Measurements from ENCODE around the gene FBLIM1. TPM values are rescaled to one million over a fixed set of nuclear protein-coding genes. Genes with fewer than 3 reads are reported as not detected.

FBLIM1 gene
- total RNA-seq, 1 donor from 2014 or later = 198 TPM

DNA sequence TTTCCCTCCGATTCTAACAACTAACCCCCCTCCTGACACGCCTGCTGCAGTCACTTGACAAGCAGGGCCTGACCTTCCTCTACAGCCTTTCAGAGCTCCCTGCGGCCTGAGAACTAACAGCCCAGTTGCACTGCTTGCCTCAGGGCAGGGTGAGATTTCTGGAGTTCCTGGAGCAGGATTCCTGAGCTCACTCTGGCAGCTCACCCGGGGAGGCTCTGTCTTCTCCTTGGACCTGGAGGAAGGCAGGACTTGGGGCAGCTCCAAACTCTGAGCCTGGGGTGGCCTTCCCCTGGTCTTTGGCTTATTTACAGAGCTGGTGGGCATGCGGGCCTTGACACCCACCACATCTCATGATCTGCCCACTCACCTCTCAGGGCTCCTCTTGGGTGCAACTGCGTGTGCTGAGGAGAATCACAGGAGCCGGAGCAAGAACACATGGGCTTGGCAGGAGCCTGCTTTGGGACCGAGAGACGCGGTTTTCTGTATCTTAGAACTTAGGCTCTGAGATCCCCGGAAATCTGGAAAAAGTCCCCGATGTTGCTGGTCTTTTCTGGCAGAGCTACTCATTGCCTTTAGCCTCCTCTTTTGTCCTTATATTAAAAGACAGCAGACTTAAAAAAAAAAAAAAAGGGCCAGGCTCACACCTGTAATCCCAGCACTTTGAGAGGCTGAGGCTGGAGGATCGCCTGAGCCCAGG, 35.6 kb upstream of the FBLIM1 start:
- H3K4me3 Mint-ChIP-seq (ENCODE audit: unreplicated experiment) = no peak overlapping the region
- peaks cover 25% of the 10 kb centered on the region for H3K36me3 Mint-ChIP-seq (ENCODE audit: low read depth, unreplicated experiment)
- TF ChIP-seq, protein P1, sequence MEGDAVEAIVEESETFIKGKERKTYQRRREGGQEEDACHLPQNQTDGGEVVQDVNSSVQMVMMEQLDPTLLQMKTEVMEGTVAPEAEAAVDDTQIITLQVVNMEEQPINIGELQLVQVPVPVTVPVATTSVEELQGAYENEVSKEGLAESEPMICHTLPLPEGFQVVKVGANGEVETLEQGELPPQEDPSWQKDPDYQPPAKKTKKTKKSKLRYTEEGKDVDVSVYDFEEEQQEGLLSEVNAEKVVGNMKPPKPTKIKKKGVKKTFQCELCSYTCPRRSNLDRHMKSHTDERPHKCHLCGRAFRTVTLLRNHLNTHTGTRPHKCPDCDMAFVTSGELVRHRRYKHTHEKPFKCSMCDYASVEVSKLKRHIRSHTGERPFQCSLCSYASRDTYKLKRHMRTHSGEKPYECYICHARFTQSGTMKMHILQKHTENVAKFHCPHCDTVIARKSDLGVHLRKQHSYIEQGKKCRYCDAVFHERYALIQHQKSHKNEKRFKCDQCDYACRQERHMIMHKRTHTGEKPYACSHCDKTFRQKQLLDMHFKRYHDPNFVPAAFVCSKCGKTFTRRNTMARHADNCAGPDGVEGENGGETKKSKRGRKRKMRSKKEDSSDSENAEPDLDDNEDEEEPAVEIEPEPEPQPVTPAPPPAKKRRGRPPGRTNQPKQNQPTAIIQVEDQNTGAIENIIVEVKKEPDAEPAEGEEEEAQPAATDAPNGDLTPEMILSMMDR (IDR thresholded peaks at IDR 0.05; ENCODE audit: unreplicated experiment) = no peak
- H3K27me3 Mint-ChIP-seq (ENCODE audit: unreplicated experiment) = peaks cover 3% of the 10 kb centered on the region
- H3K4me1 Mint-ChIP-seq (ENCODE audit: unreplicated experiment) = peaks cover 7% of the 10 kb centered on the region
- H3K27ac Mint-ChIP-seq (ENCODE audit: unreplicated experiment) = no peak overlapping the region
- DNase-seq (ENCODE audit: low spot score) = no peak
- no peaks in the 10 kb centered on the region for H3K9me3 Mint-ChIP-seq (ENCODE audit: unreplicated experiment)

DNA sequence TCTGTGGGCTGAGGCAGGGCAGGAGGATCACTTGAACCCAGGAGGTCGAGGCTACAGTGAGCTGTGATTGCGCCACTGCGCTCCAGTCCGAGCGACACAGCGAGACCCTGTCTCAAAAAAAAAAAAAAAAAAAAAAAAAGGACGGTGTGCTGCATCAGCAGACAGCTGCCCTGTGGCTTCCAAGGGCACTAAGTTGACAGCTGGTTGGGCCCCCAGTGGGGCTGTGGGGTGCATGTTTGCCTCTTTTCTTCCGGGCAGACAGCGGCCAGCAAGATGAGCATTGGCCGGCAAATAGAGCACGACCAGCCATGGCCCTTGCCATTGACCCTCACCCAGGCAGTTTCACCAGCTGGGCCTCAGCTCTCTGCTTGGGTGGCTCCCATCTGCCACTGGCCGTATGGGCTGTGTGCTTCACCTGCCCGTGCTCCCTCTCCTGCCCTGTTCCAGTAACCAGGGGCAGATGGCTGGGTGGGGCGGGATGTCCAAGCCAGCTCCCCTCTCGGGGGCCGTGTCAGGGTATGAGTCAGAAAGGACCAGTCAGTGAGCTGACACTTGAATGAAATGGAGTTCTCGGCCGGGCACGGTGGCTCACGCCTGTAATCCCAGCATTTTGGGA, 34.9 kb upstream of the FBLIM1 start:
- Mint-ChIP-seq H3K9me3 (ENCODE audit: unreplicated experiment) (no peaks in the 10 kb centered on the region), H3K4me3 (ENCODE audit: unreplicated experiment) (no peak overlapping the region), H3K36me3 (ENCODE audit: low read depth, unreplicated experiment) (peaks cover 23% of the 10 kb centered on the region), H3K27me3 (ENCODE audit: unreplicated experiment) (peaks cover 5% of the 10 kb centered on the region), H3K27ac (ENCODE audit: unreplicated experiment) (no peak overlapping the region), H3K4me1 (ENCODE audit: unreplicated experiment) (peaks cover 7% of the 10 kb centered on the region)
- TF ChIP-seq, protein P1 (IDR thresholded peaks at IDR 0.05; ENCODE audit: unreplicated experiment) = no peak
- no peak for DNase-seq (ENCODE audit: low spot score)

DNA sequence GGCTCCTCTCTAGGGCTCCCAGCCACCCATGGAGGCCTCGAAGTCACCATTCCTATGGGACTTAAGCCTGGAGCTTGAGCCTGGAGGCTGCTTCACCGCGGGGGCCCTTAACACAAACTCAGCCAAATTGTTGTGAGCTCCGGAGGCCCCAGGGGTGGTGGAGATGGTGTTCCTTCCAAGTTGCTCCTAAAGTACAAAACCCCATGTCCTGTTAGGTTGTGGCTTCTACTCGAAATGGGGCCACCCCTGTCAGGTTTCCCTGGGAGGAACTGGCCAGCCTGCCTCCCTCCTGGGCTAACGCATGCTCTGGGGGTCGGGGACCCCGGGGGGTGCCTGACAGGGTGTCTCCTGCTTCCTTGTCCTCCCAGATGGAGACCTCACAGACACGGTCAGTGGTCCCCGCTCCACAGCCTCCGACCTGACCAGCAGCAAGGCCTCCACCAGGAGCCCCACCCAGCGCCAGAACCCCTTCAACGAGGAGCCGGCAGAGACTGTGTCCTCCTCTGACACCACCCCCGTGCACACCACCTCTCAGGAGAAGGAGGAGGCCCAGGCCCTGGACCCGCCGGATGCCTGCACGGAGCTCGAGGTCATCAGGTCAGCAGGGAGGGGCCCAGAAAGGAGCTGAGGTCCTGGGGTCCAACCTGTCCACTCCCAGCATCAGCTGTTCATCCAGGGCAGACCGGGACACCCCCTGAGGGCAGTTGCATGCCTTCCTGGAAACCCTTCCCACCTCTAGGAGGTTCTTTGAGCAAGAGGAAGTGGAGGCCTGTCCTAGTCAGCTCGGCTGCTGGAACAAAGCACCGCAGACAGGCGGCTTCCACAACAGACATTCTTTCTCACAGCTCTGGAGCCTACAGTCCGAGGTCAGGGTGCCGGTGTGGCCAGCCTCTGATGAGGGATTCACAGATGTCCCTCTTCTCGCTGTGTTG, 33.4 kb upstream of the FBLIM1 start:
- peaks cover 5% of the 10 kb centered on the region for H3K27me3 Mint-ChIP-seq (ENCODE audit: unreplicated experiment)
- peaks cover 7% of the 10 kb centered on the region for H3K4me1 Mint-ChIP-seq (ENCODE audit: unreplicated experiment)
- H3K27ac Mint-ChIP-seq (ENCODE audit: unreplicated experiment) = no peak overlapping the region
- TF ChIP-seq, protein P1 (IDR thresholded peaks at IDR 0.05; ENCODE audit: unreplicated experiment) = no peak
- no peaks in the 10 kb centered on the region for H3K9me3 Mint-ChIP-seq (ENCODE audit: unreplicated experiment)
- no peak for DNase-seq (ENCODE audit: low spot score)
- no peak overlapping the region for H3K4me3 Mint-ChIP-seq (ENCODE audit: unreplicated experiment)
- H3K36me3 Mint-ChIP-seq (ENCODE audit: low read depth, unreplicated experiment) = peaks cover 32% of the 10 kb centered on the region

DNA sequence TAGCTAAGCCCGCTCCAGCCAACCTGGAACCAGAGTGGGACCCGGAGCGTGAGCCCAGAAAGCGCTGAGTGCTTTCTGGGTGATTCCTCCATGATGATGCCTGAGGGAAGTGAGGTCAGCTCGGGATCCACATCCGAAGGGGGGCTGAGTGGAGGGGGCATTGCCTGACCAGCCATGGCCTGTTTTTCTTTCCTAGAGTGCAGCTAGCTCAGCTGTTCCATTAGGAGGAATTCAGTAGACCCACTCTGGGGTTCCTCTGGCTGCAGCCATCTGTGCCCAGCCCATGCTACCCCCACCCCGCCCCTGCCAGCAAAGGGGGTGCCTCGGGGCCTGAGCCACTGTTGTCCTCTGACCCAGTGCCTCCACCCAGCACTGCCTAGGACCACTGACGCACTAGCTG, 32.1 kb upstream of the FBLIM1 start:
- Mint-ChIP-seq H3K9me3 (ENCODE audit: unreplicated experiment) (no peaks in the 10 kb centered on the region), H3K27ac (ENCODE audit: unreplicated experiment) (no peak overlapping the region), H3K4me3 (ENCODE audit: unreplicated experiment) (no peak overlapping the region), H3K27me3 (ENCODE audit: unreplicated experiment) (peaks cover 5% of the 10 kb centered on the region), H3K36me3 (ENCODE audit: low read depth, unreplicated experiment) (peaks cover 32% of the 10 kb centered on the region), H3K4me1 (ENCODE audit: unreplicated experiment) (no peaks in the 10 kb centered on the region)
- TF ChIP-seq, protein P1 (IDR thresholded peaks at IDR 0.05; ENCODE audit: unreplicated experiment) = no peak
- DNase-seq (ENCODE audit: low spot score) = no peak
